Activated CD8-positive, alpha-beta T cell treated with anti-CD3 and anti-CD28 coated beads for 36 hours (primary cell): ENCODE results near the gene NUDT3. TPM values are rescaled to one million over a fixed set of nuclear protein-coding genes. Genes with fewer than 3 reads are reported as not detected.

Experiments
- ATAC-seq: fragments of 200-7000 bp; cut with Tn5 transposase; one replicate; pipeline ENCODE4 v1.10.0; 2021; ENCODE audit warnings: mild to moderate bottlenecking, moderate library complexity
- CTCF ChIA-PET: fragments of 350-600 bp; sonication (Branson Sonifier 250); formaldehyde crosslinking; loops from one replicate; lab custom pipeline; 2021; ENCODE audit warnings: antibody characterized with exemption; lab: Charles Lee
- POLR2A ChIA-PET: fragments of 350-600 bp; sonication (Branson Sonifier 250); formaldehyde crosslinking; loops from one replicate; lab custom pipeline; 2021; ENCODE audit warnings: antibody characterized with exemption; lab: Charles Lee
- DNase-seq: peaks from one replicate; pipeline ENCODE4 v3.0.0-alpha.2; 2020
- H3K27ac Mint-ChIP-seq: one replicate; pipeline ENCODE4 v1.8.0; 2021; ENCODE audit warnings: mild to moderate bottlenecking, mixed read lengths
- H3K27me3 Mint-ChIP-seq: one replicate; pipeline ENCODE4 v1.8.0; 2021; ENCODE audit warnings: mixed read lengths
- H3K36me3 Mint-ChIP-seq: one replicate; pipeline ENCODE4 v1.8.0; 2021; ENCODE audit warnings: low read depth, mixed read lengths
- H3K4me1 Mint-ChIP-seq: one replicate; pipeline ENCODE4 v1.8.0; 2021; ENCODE audit warnings: low read depth, mixed read lengths
- H3K4me3 Mint-ChIP-seq: one replicate; pipeline ENCODE4 v1.8.0; 2021; ENCODE audit warnings: mild to moderate bottlenecking, moderate library complexity, mixed read lengths
- H3K9me3 Mint-ChIP-seq: one replicate; pipeline ENCODE4 v1.8.0; 2021; ENCODE audit warnings: mixed read lengths
- CTCF ChIP-seq: fragments of 200-600 bp; IDR thresholded peaks from one replicate; pipeline ENCODE4 v1.8.0; 2022; ENCODE audit warnings: antibody characterized with exemption, mild to moderate bottlenecking
- intact Hi-C: fragments of 100-400 bp; cut with micrococcal nuclease; formaldehyde crosslinking; loops from one replicate; pipeline ENCODE4 v1.10.0; 2022
- total RNA-seq, 2 experiments: library from RNA; stranded (reverse); gene quantifications; one replicate each; pipeline ENCODE4 v1.2.3, GENCODE V29; 2021

NUDT3 gene
- total RNA-seq, 2 experiments from 2014 or later = 15.0 to 15.2 TPM

GRCh38 chr6:34289137-34289536, 103.3 kb downstream of the NUDT3 start:
- no peak for ATAC-seq
- Mint-ChIP-seq H3K9me3 (no peaks in the 10 kb centered on the region), H3K36me3 (peaks cover 27% of the 10 kb centered on the region), H3K27ac (peak overlapping the region; percentile 74), H3K4me1 (peaks cover 20% of the 10 kb centered on the region), H3K27me3 (no peaks in the 10 kb centered on the region), H3K4me3 (no peak overlapping the region)
- TF ChIP-seq CTCF = no peak
- ChIA-PET CTCF (interaction anchor here (0.7 to 1.4 kb wide), 4 partner anchors 72 to 126 kb away, joined by 3 to 5 read pairs (median 4); no protein-coding TSS in a partner anchor), POLR2A (interaction anchor here (0.7 to 1.0 kb wide), 2 partner anchors 52 to 82 kb away, joined by 3 read pairs; no protein-coding TSS in a partner anchor)
- no peak for DNase-seq
- intact Hi-C loops = no loop called here

GRCh38 chr6:34288581-34288980, 103.9 kb downstream of the NUDT3 start:
- Mint-ChIP-seq H3K4me1 (peaks cover 20% of the 10 kb centered on the region), H3K36me3 (peaks cover 31% of the 10 kb centered on the region), H3K4me3 (no peak overlapping the region), H3K9me3 (no peaks in the 10 kb centered on the region), H3K27me3 (no peaks in the 10 kb centered on the region), H3K27ac (peak overlapping the region; percentile 74)
- TF ChIP-seq CTCF = no peak
- ChIA-PET POLR2A (interaction anchor here (0.7 to 1.0 kb wide), 2 partner anchors 53 to 82 kb away, joined by 3 read pairs; no protein-coding TSS in a partner anchor), CTCF (interaction anchor here (0.7 to 1.4 kb wide), 4 partner anchors 72 to 127 kb away, joined by 3 to 5 read pairs (median 4); no protein-coding TSS in a partner anchor)
- ATAC-seq = peak; percentile 71
- intact Hi-C loops = no loop called here
- DNase-seq = peak; percentile 48

GRCh38 chr6:34285448-34286164, 106.9 kb downstream of the NUDT3 start:
- TF ChIP-seq CTCF = no peak
- no peak for ATAC-seq
- no peaks in the 10 kb centered on the region for H3K9me3 Mint-ChIP-seq
- H3K27me3 Mint-ChIP-seq = no peaks in the 10 kb centered on the region
- no peak for DNase-seq
- ChIA-PET POLR2A (interaction anchor here (1.0 kb wide), 1 partner anchor 72 kb away, joined by 5 read pairs; no protein-coding TSS in a partner anchor), CTCF (no interaction called here)
- intact Hi-C loops = no loop called here
- peaks cover 20% of the 10 kb centered on the region for H3K4me1 Mint-ChIP-seq
- peaks cover 26% of the 10 kb centered on the region for H3K36me3 Mint-ChIP-seq
- no peak overlapping the region for H3K27ac Mint-ChIP-seq
- H3K4me3 Mint-ChIP-seq = no peak overlapping the region

GRCh38 chr6:34284563-34285447, 107.7 kb downstream of the NUDT3 start:
- ChIA-PET POLR2A (interaction anchor here (1.0 kb wide), 1 partner anchor 73 kb away, joined by 5 read pairs; no protein-coding TSS in a partner anchor), CTCF (no interaction called here)
- TF ChIP-seq CTCF = no peak
- intact Hi-C loops = no loop called here
- DNase-seq = no peak
- H3K27me3 Mint-ChIP-seq = no peaks in the 10 kb centered on the region
- no peak overlapping the region for H3K4me3 Mint-ChIP-seq
- no peak for ATAC-seq
- peaks cover 19% of the 10 kb centered on the region for H3K4me1 Mint-ChIP-seq
- peaks cover 26% of the 10 kb centered on the region for H3K36me3 Mint-ChIP-seq
- H3K9me3 Mint-ChIP-seq = no peaks in the 10 kb centered on the region
- peak overlapping the region; percentile 16 for H3K27ac Mint-ChIP-seq
